Activated T-helper 17 cell treated with anti-CD3 and anti-CD28 coated beads, Interleukin-2, amount 50 U/mL, for 72 hours (primary cell): ENCODE results near the gene ADAMTS2. TPM values are rescaled to one million over a fixed set of nuclear protein-coding genes. Genes with fewer than 3 reads are reported as not detected.

ENCODE experiments used
- ATAC-seq: fragments of 150-1000 bp; cut with Tn5 transposase; replicated peaks from 2 replicates; pipeline ENCODE4 v1.10.0; 2021; ENCODE audit warnings: mild to moderate bottlenecking, moderate library complexity
- H3K27ac Mint-ChIP-seq: one replicate; pipeline ENCODE4 v1.8.0; 2022; ENCODE audit warnings: mixed read lengths
- H3K27me3 Mint-ChIP-seq: one replicate; pipeline ENCODE4 v1.8.0; 2022; ENCODE audit warnings: mixed read lengths
- H3K36me3 Mint-ChIP-seq: one replicate; pipeline ENCODE4 v1.8.0; 2022; ENCODE audit warnings: low read depth, mild to moderate bottlenecking, mixed read lengths
- H3K4me1 Mint-ChIP-seq: one replicate; pipeline ENCODE4 v1.8.0; 2022; ENCODE audit warnings: mixed read lengths
- H3K4me3 Mint-ChIP-seq: one replicate; pipeline ENCODE4 v1.8.0; 2022; ENCODE audit warnings: mild to moderate bottlenecking, mixed read lengths
- H3K9me3 Mint-ChIP-seq: one replicate; pipeline ENCODE4 v1.8.0; 2022; ENCODE audit warnings: mixed read lengths
- total RNA-seq, 2 donors: library from RNA; stranded (reverse); gene quantifications; one replicate each; pipeline ENCODE4 v1.2.3, GENCODE V29; 2022

The ADAMTS2 gene
- total RNA-seq, 2 donors from 2014 or later: not detected

GRCh38 chr5:179272326-179273072, 72.8 kb downstream of the ADAMTS2 start:
- Mint-ChIP-seq H3K4me1 (no peaks in the 10 kb centered on the region), H3K27ac (no peak overlapping the region)

GRCh38 chr5:179271821-179272325, 73.4 kb downstream of the ADAMTS2 start:
- Mint-ChIP-seq H3K9me3 (no peaks in the 10 kb centered on the region), H3K4me1 (no peaks in the 10 kb centered on the region), H3K27me3 (no peaks in the 10 kb centered on the region), H3K36me3 (no peaks in the 10 kb centered on the region), H3K4me3 (no peak overlapping the region), H3K27ac (no peak overlapping the region)
- no peak for ATAC-seq

More at GRCh38 chr5:179272326-179273072, 72.8 kb downstream of the ADAMTS2 start:
- Mint-ChIP-seq H3K36me3 (no peaks in the 10 kb centered on the region), H3K27me3 (no peaks in the 10 kb centered on the region), H3K9me3 (no peaks in the 10 kb centered on the region), H3K4me3 (no peak overlapping the region)
- no peak for ATAC-seq

- Mint-ChIP-seq H3K27me3 (no peaks in the 10 kb centered on the region), H3K4me1 (no peaks in the 10 kb centered on the region), H3K4me3 (no peak overlapping the region), H3K9me3 (no peaks in the 10 kb centered on the region), H3K27ac (no peak overlapping the region), H3K36me3 (no peaks in the 10 kb centered on the region)
- no peak for ATAC-seq
Observed at GRCh38 chr5:179271428-179271734, 73.9 kb downstream of the ADAMTS2 start.

- H3K27ac Mint-ChIP-seq: no peak overlapping the region
- no peaks in the 10 kb centered on the region for H3K36me3 Mint-ChIP-seq
- no peaks in the 10 kb centered on the region for H3K9me3 Mint-ChIP-seq
- H3K27me3 Mint-ChIP-seq: no peaks in the 10 kb centered on the region
- no peak overlapping the region for H3K4me3 Mint-ChIP-seq
- H3K4me1 Mint-ChIP-seq: no peaks in the 10 kb centered on the region
- no peak for ATAC-seq
Observed at GRCh38 chr5:179270581-179271427, 74.5 kb downstream of the ADAMTS2 start.

GRCh38 chr5:179269781-179270543, 75.3 kb downstream of the ADAMTS2 start:
- H3K36me3 Mint-ChIP-seq: no peaks in the 10 kb centered on the region
- H3K4me3 Mint-ChIP-seq: no peak overlapping the region
- H3K9me3 Mint-ChIP-seq: no peaks in the 10 kb centered on the region
- no peaks in the 10 kb centered on the region for H3K27me3 Mint-ChIP-seq
- ATAC-seq: no peak
- no peak overlapping the region for H3K27ac Mint-ChIP-seq
- no peaks in the 10 kb centered on the region for H3K4me1 Mint-ChIP-seq

GRCh38 chr5:179268966-179269693, 76.1 kb downstream of the ADAMTS2 start:
- H3K27ac Mint-ChIP-seq: no peak overlapping the region
- no peaks in the 10 kb centered on the region for H3K4me1 Mint-ChIP-seq
- H3K36me3 Mint-ChIP-seq: no peaks in the 10 kb centered on the region
- H3K9me3 Mint-ChIP-seq: no peaks in the 10 kb centered on the region
- no peak for ATAC-seq
- H3K4me3 Mint-ChIP-seq: no peak overlapping the region
- no peaks in the 10 kb centered on the region for H3K27me3 Mint-ChIP-seq

GRCh38 chr5:179268399-179268952, 76.8 kb downstream of the ADAMTS2 start:
- no peaks in the 10 kb centered on the region for H3K36me3 Mint-ChIP-seq

GRCh38 chr5:179267671-179268083, 77.6 kb downstream of the ADAMTS2 start:
- no peaks in the 10 kb centered on the region for H3K27me3 Mint-ChIP-seq
- H3K36me3 Mint-ChIP-seq: no peaks in the 10 kb centered on the region
- H3K27ac Mint-ChIP-seq: no peak overlapping the region
- no peaks in the 10 kb centered on the region for H3K9me3 Mint-ChIP-seq
- no peaks in the 10 kb centered on the region for H3K4me1 Mint-ChIP-seq
- ATAC-seq: no peak
- H3K4me3 Mint-ChIP-seq: no peak overlapping the region

More at GRCh38 chr5:179268399-179268952, 76.8 kb downstream of the ADAMTS2 start:
- H3K4me1 Mint-ChIP-seq: no peaks in the 10 kb centered on the region
- no peak for ATAC-seq
- no peaks in the 10 kb centered on the region for H3K27me3 Mint-ChIP-seq
- H3K4me3 Mint-ChIP-seq: no peak overlapping the region
- no peak overlapping the region for H3K27ac Mint-ChIP-seq
- no peaks in the 10 kb centered on the region for H3K9me3 Mint-ChIP-seq

- Mint-ChIP-seq H3K36me3 (no peaks in the 10 kb centered on the region), H3K4me3 (no peak overlapping the region), H3K27me3 (no peaks in the 10 kb centered on the region), H3K27ac (no peak overlapping the region), H3K9me3 (no peaks in the 10 kb centered on the region), H3K4me1 (no peaks in the 10 kb centered on the region)
- ATAC-seq: no peak
Observed at GRCh38 chr5:179267071-179267670, 78.1 kb downstream of the ADAMTS2 start.

GRCh38 chr5:179266291-179267070, 78.8 kb downstream of the ADAMTS2 start:
- Mint-ChIP-seq H3K27ac (no peak overlapping the region), H3K9me3 (no peaks in the 10 kb centered on the region), H3K4me3 (no peak overlapping the region), H3K4me1 (no peaks in the 10 kb centered on the region), H3K36me3 (no peaks in the 10 kb centered on the region), H3K27me3 (no peaks in the 10 kb centered on the region)
- ATAC-seq: no peak

- no peak overlapping the region for H3K4me3 Mint-ChIP-seq
- no peaks in the 10 kb centered on the region for H3K9me3 Mint-ChIP-seq
- no peak overlapping the region for H3K27ac Mint-ChIP-seq
- no peaks in the 10 kb centered on the region for H3K36me3 Mint-ChIP-seq
- ATAC-seq: no peak
- no peaks in the 10 kb centered on the region for H3K4me1 Mint-ChIP-seq
- H3K27me3 Mint-ChIP-seq: no peaks in the 10 kb centered on the region
Observed at GRCh38 chr5:179265514-179266290, 79.6 kb downstream of the ADAMTS2 start.

- no peak overlapping the region for H3K4me3 Mint-ChIP-seq
- H3K9me3 Mint-ChIP-seq: no peaks in the 10 kb centered on the region
- H3K27me3 Mint-ChIP-seq: no peaks in the 10 kb centered on the region
- no peaks in the 10 kb centered on the region for H3K36me3 Mint-ChIP-seq
- no peak for ATAC-seq
- H3K27ac Mint-ChIP-seq: no peak overlapping the region
- H3K4me1 Mint-ChIP-seq: no peaks in the 10 kb centered on the region
Observed at GRCh38 chr5:179264783-179265513, 80.3 kb downstream of the ADAMTS2 start.
